Stimulated activated naive B cell treated with anti-CD40 and anti-IgM and Interleukin-4, amounts not matched to agents 10 μg/mL and 1 μg/mL and 100 μg/mL, for 72 hours (primary cell): ENCODE measurements around the gene EML2.
"Not testable (repeated sequence)": the region's sequence is repeated elsewhere in the genome, so short reads cannot be mapped to it uniquely, and the experiment has no call there.

Experiments used
- ATAC-seq, 2 donors: fragments of 150-1000 bp; cut with Tn5 transposase; replicated peaks; 2 replicates each; pipeline ENCODE4 v1.10.0; 2021; ENCODE audit warnings: moderate library complexity in 1 of 2
- DNase-seq: peaks from one replicate; pipeline ENCODE4 v3.0.0; 2021
- H3K27ac Mint-ChIP-seq: one replicate; pipeline ENCODE4 v1.8.0; 2022; ENCODE audit warnings: mild to moderate bottlenecking, mixed read lengths
- H3K27me3 Mint-ChIP-seq, 2 donors: one replicate each; pipeline ENCODE4 v1.8.0; 2022; ENCODE audit warnings: mixed read lengths in 2 of 2
- H3K36me3 Mint-ChIP-seq, 2 donors: one replicate each; pipeline ENCODE4 v1.8.0; 2022; ENCODE audit warnings: mixed read lengths in 2 of 2, mild to moderate bottlenecking in 1 of 2
- H3K4me1 Mint-ChIP-seq, 2 donors: one replicate each; pipeline ENCODE4 v1.8.0; 2022; ENCODE audit warnings: mixed read lengths in 2 of 2, mild to moderate bottlenecking in 1 of 2
- H3K4me3 Mint-ChIP-seq, 2 donors: one replicate each; pipeline ENCODE4 v1.8.0; 2022; ENCODE audit warnings: mild to moderate bottlenecking in 2 of 2, mixed read lengths in 2 of 2, moderate library complexity in 1 of 2
- H3K9me3 Mint-ChIP-seq, 2 donors: one replicate each; pipeline ENCODE4 v1.8.0; 2022; ENCODE audit warnings: mixed read lengths in 2 of 2, mild to moderate bottlenecking in 1 of 2

Gene EML2

DNA sequence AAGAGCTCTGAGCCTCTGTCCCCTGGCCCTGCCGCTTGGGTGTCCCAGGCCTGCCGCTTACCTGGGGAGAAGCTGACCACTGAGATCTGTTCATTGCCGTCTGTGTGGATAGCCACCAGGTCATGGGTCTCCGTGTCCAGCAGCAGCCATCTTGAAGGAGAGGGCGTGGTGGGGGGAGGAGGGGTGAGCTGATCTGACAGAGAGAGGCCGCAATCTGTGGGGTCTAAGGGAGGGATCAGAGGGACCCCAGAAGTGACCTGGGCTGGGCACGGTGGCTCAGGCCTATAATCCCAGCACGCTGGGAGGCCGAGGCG, 22.5 kb downstream of the EML2 start:
- Mint-ChIP-seq H3K4me1 (peaks cover 12 to 19% of the 10 kb centered on the region in 2 donors), H3K4me3 (no peak overlapping the region), H3K27me3 (no peaks in the 10 kb centered on the region), H3K9me3 (peaks cover 0 to 2% of the 10 kb centered on the region in 2 donors), H3K27ac (no peak overlapping the region), H3K36me3 (peaks cover 58 to 66% of the 10 kb centered on the region in 2 donors)
- ATAC-seq, result no peak
- no peak for DNase-seq

GRCh38 chr19:45615795-45616703, 23.1 kb downstream of the EML2 start:
- Mint-ChIP-seq H3K27me3 (no peaks in the 10 kb centered on the region), H3K27ac (no peak overlapping the region), H3K9me3 (peaks cover 0 to 2% of the 10 kb centered on the region in 2 donors), H3K4me1 (peaks cover 12 to 19% of the 10 kb centered on the region in 2 donors), H3K4me3 (no peak overlapping the region), H3K36me3 (peaks cover 53 to 66% of the 10 kb centered on the region in 2 donors)
- DNase-seq (peak; percentile 58), ATAC-seq (peak; percentile 77 to 86)

GRCh38 chr19:45615056-45615455, 24.1 kb downstream of the EML2 start:
- Mint-ChIP-seq H3K36me3 (peaks cover 53 to 65% of the 10 kb centered on the region in 2 donors), H3K4me1 (peaks cover 12 to 19% of the 10 kb centered on the region in 2 donors)
- not testable (repeated sequence) for ATAC-seq, H3K27me3 Mint-ChIP-seq, H3K27ac Mint-ChIP-seq, DNase-seq, H3K9me3 Mint-ChIP-seq, H3K4me3 Mint-ChIP-seq

- DNase-seq, result peak; percentile 18
- H3K9me3 Mint-ChIP-seq, result peaks cover 4% of the 10 kb centered on the region in 2 donors
Measured at GRCh38 chr19:45613926-45614725, 25.1 kb downstream of the EML2 start.

GRCh38 chr19:45608948-45609347, 30.2 kb downstream of the EML2 start:
- Mint-ChIP-seq H3K36me3 (peaks cover 30 to 39% of the 10 kb centered on the region in 2 donors), H3K9me3 (peaks cover 5 to 8% of the 10 kb centered on the region in 2 donors), H3K27me3 (no peaks in the 10 kb centered on the region), H3K4me1 (peaks cover 12 to 15% of the 10 kb centered on the region in 2 donors), H3K4me3 (no peak overlapping the region), H3K27ac (no peak overlapping the region)
- DNase-seq, result no peak
- no peak for ATAC-seq

More at GRCh38 chr19:45613926-45614725, 25.1 kb downstream of the EML2 start:
- peaks cover 12 to 19% of the 10 kb centered on the region in 2 donors for H3K4me1 Mint-ChIP-seq
- peak; percentile 86 to 92 for ATAC-seq
- H3K4me3 Mint-ChIP-seq, result peak overlapping the region in 1 of 2 donors; percentile 2
- H3K27me3 Mint-ChIP-seq, result no peaks in the 10 kb centered on the region
- peak overlapping the region; percentile 90 for H3K27ac Mint-ChIP-seq
- peaks cover 57 to 67% of the 10 kb centered on the region in 2 donors for H3K36me3 Mint-ChIP-seq

DNA sequence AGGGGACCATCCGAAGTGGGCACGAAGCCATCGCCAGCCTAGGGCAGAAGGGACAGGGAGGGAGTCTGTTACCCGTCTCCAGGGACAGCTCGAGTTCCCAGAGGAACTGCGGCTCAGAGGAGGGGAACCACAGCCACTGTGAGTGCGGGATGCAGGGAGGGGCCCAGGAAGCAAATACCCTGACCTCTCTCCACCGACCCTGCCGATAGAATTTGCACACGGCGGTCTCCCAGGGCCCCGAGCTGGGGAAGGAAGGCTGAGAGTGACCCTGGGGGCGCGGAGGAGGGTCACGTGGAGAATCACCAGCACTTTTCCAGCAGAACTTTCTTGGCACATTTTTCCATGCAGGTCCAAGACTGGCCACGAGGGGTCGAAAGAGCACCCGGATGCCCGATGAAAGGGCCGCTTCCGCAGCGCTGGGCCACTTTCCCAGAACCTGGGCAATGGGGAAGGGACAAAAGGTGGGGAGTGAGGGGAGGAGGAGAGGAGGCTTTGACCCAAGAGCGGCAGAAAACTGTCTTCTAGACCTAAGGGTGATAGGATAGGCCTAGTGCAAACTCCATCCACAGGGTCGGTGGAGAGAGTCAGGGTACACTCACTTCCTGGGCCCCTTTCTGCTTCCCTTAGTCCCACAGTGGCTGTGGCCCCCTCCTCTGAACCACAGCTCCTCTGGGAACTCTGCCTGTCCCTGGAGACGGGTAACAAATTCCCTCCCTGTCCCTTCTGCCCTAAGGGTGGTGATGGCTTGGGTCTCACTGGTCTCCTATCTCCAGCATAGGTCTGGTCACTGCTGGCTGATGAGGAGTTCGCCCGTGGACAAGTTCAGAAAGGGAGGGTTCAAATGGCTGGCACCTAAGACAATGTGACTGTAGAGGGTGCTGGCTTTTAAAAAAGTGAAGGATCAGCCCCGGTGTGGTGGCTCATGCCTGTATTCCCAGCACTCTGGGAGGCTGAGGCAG, 31.8 kb downstream of the EML2 start:
- Mint-ChIP-seq H3K27me3 (peaks cover 10 to 14% of the 10 kb centered on the region in 2 donors), H3K4me3 (peak overlapping the region; percentile 58 to 74), H3K4me1 (peaks cover 11 to 12% of the 10 kb centered on the region in 2 donors), H3K27ac (no peak overlapping the region), H3K9me3 (peaks cover 5 to 8% of the 10 kb centered on the region in 2 donors), H3K36me3 (peaks cover 27 to 31% of the 10 kb centered on the region in 2 donors)
- no peak for DNase-seq
- ATAC-seq, result peak; percentile 29 to 39

DNA sequence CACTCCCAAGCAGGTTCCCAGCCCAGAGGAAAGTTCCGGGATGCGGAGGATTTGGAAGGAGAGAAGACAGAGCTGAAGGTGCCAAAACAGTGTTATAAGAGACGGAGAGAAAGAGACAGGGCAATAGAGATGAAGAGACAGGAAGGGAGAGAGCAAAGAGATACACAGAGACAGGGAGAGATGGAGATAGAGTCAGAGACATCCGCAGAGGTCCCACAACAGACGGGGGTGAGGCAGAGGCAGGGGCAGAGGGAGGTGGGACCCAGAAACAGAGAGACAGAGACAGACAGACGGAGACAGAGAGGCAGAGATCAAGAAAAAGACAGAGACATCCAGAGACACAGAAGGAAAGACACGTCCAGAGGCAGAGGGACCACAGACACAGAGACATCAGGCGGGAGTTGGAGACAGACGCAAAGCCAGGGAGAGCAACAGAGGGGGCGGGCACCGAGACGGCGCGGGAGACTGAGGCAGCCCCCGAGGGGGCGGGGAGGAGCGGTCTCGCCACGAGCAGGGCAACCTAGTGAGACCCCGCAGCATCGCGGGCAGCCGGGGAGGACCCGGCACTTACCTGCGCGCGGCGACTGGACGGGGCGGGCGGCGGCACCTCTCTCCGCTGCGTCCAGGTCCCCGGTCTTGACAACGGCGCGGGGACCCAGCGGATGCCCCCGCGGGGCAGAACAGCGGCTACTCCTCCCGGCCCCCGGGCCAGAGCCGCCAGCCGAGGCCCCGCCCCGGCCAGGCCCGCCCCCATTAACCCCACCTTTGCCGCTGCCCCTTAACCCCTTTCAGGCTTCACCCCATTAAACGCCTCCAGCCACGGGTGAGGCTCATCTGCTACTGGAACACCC, 37.4 kb downstream of the EML2 start, which contains the start of gene GPR4:
Gene GPR4, minus strand, starts transcription at position 689 of the 851 bp plus-strand sequence. CDS start 10,346 bp downstream, outside the sequence.
- Mint-ChIP-seq H3K9me3 (no peaks in the 10 kb centered on the region), H3K36me3 (peaks cover 3 to 5% of the 10 kb centered on the region in 2 donors), H3K27me3 (peaks cover 62 to 70% of the 10 kb centered on the region in 2 donors), H3K27ac (peak within 1 kb of the TSS; percentile 32), H3K4me3 (peak within 1 kb of the TSS; percentile 4 to 23), H3K4me1 (peaks cover 36 to 45% of the 10 kb centered on the region in 2 donors)
- ATAC-seq, result peak in 1 of 2 donors; percentile 16
- DNase-seq, result no peak

DNA sequence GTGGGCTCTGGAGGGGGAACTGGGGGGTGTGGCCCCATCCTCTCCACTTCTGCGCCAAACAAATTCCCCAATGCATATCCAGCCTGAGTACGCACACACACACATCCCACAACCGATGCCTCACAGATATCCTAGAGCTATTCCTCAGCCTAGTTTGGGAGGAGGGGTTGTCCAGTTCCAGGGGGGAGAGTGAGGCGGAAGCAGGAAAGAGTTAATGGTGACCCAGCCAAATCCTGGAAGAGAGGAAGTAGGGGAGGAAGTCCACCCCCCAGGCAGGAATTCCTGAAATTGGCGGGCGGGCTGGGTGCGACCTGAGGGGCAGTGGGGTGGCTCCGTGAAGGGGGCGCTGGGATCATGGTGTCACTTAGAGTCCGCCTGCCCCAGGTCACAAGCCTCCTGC, 38.1 kb downstream of the EML2 start:
- DNase-seq (no peak), ATAC-seq (no peak)
- Mint-ChIP-seq H3K27me3 (peaks cover 69 to 76% of the 10 kb centered on the region in 2 donors), H3K9me3 (no peaks in the 10 kb centered on the region), H3K4me1 (peaks cover 36 to 45% of the 10 kb centered on the region in 2 donors), H3K36me3 (peaks cover 3 to 5% of the 10 kb centered on the region in 2 donors), H3K4me3 (no peak overlapping the region), H3K27ac (peak overlapping the region; percentile 32)

DNA sequence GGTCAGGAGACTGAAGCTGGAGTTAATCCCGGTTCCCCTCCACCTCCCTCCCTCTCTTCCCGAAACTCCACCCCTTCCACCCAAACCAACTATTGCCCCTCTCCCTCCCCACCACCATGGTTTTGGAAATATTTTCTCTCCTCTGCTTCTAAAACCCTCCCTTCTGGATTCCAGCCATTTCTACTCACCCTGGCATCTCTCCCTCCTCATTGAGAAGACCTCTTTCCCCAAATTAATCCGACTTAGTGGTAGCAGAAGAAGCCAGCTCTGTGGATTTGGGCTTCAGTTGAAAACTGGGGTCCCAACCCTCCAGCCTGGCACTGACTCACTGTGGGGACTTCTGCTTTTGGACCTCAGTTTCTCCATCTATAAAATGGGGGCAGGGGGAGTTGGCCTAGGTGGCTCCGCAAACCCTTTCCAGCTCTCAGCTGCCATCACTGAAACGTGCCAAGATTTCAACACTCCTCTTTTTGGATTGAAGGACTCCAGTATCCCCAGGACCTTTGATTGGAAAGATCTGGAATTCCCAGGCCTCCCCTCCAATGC, 38.8 kb downstream of the EML2 start:
- H3K9me3 Mint-ChIP-seq, result no peaks in the 10 kb centered on the region

DNA sequence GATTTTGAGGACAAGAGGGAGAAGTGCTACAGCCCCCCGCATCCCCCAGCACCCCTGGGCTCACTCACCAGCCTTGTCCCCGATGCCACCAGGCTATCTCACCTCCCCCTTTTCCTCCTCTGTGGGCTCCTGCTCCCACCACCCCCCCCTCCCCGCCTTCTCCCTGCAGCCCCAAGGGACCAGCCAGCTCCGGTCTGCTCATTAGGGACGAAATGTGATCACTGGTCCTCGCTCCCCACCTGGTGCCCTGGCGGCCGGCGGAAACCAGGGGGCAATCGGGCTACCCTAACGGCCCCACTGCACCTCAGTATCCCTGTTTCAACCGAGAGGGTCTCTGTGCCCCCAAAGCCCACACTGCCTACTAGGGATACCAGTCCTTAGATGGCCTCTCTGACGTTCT, 39.9 kb downstream of the EML2 start:
- H3K4me1 Mint-ChIP-seq, result peaks cover 36 to 45% of the 10 kb centered on the region in 2 donors
- peaks cover 3 to 5% of the 10 kb centered on the region in 2 donors for H3K36me3 Mint-ChIP-seq
- H3K27ac Mint-ChIP-seq, result peak overlapping the region; percentile 25
- DNase-seq (no peak), ATAC-seq (no peak)
- H3K27me3 Mint-ChIP-seq, result peaks cover 79 to 86% of the 10 kb centered on the region in 2 donors
- no peaks in the 10 kb centered on the region for H3K9me3 Mint-ChIP-seq
- H3K4me3 Mint-ChIP-seq, result no peak overlapping the region

More for the DNA sequence above, 38.8 kb downstream of the EML2 start:
- Mint-ChIP-seq H3K27me3 (peaks cover 76 to 83% of the 10 kb centered on the region in 2 donors), H3K4me1 (peaks cover 36 to 45% of the 10 kb centered on the region in 2 donors), H3K27ac (peak overlapping the region; percentile 63), H3K36me3 (peaks cover 3 to 5% of the 10 kb centered on the region in 2 donors), H3K4me3 (no peak overlapping the region)
- ATAC-seq, result no peak
- no peak for DNase-seq

GRCh38 chr19:45598267-45599001, 40.8 kb downstream of the EML2 start:
- Mint-ChIP-seq H3K9me3 (no peaks in the 10 kb centered on the region), H3K36me3 (peaks cover 3 to 5% of the 10 kb centered on the region in 2 donors), H3K27ac (no peak overlapping the region), H3K27me3 (peaks cover 77 to 83% of the 10 kb centered on the region in 2 donors), H3K4me1 (peaks cover 36 to 45% of the 10 kb centered on the region in 2 donors), H3K4me3 (peak overlapping the region; percentile 68 to 72)
- ATAC-seq, result peak; percentile 25 to 61
- DNase-seq, result no peak
